Liver (tissue), 3 donors: Measurements from ENCODE around the gene SREBF2.
A peak's percentile ranks its signal among the peaks of the same experiment; 100 is the strongest.

Source experiments
- ATF3 ChIP-seq: IDR thresholded peaks from 2 replicates; pipeline ENCODE4 v1.6.1; 2016; ENCODE audit warnings: antibody characterized with exemption
- FOXA1 ChIP-seq: IDR thresholded peaks from 2 replicates; pipeline ENCODE4 v1.6.1; 2016; ENCODE audit warnings: antibody characterized with exemption
- GABPA ChIP-seq, 2 donors: IDR thresholded peaks in 1 of 2; conservative IDR thresholded peaks in 1 of 2; 2 replicates each; pipeline ENCODE4 v1.6.1; 2016; ENCODE audit warnings: antibody characterized with exemption in 2 of 2, mild to moderate bottlenecking in 1 of 2, moderate library complexity in 1 of 2
- HNF4G ChIP-seq: IDR thresholded peaks from 2 replicates; pipeline ENCODE4 v1.6.1; 2016; ENCODE audit warnings: antibody characterized with exemption
- JUND ChIP-seq, 2 donors: IDR thresholded peaks; 2 replicates each; pipeline ENCODE4 v1.6.1; 2016; ENCODE audit warnings: antibody characterized with exemption in 2 of 2
- RAD21 ChIP-seq, 2 donors: IDR thresholded peaks; 2 replicates each; pipeline ENCODE4 v1.6.1; 2016; ENCODE audit warnings: antibody characterized with exemption in 2 of 2, mild to moderate bottlenecking in 2 of 2
- RXRA ChIP-seq, 2 donors: IDR thresholded peaks; 2 replicates each; pipeline ENCODE4 v1.6.1; 2017 to 2018; ENCODE audit warnings: antibody characterized with exemption in 2 of 2, mild to moderate bottlenecking in 1 of 2
- SP1 ChIP-seq: IDR thresholded peaks from 2 replicates; pipeline ENCODE4 v1.6.1; 2018; ENCODE audit warnings: antibody characterized with exemption, mild to moderate bottlenecking
- TAF1 ChIP-seq: conservative IDR thresholded peaks from 2 replicates; pipeline ENCODE4 v1.6.1; 2016; ENCODE audit warnings: antibody characterized with exemption, mild to moderate bottlenecking
- YY1 ChIP-seq: IDR thresholded peaks from 2 replicates; pipeline ENCODE4 v1.6.1; 2016; ENCODE audit warnings: antibody characterized with exemption, mild to moderate bottlenecking
- ZBTB33 ChIP-seq: IDR thresholded peaks from 2 replicates; pipeline ENCODE4 v1.6.1; 2016; ENCODE audit warnings: antibody characterized with exemption
- TF ChIP-seq, protein P1 (sequence below): fragments of 150-350 bp; IDR thresholded peaks from 2 replicates; pipeline ENCODE4 v1.5.1; 2017; ENCODE audit warnings: improper control_type of control experiment, low read depth, low read length; ENCODE audit not compliant: missing input control
- TF ChIP-seq, protein P2 (sequence below): IDR thresholded peaks from 2 replicates; pipeline ENCODE4 v1.6.1; 2016; ENCODE audit warnings: antibody characterized with exemption, mild to moderate bottlenecking
- TF ChIP-seq, protein P3 (sequence below): IDR thresholded peaks from 2 replicates; pipeline ENCODE4 v1.6.1; 2016; ENCODE audit warnings: antibody characterized with exemption
- donor health status: healthy.
- donor health status: healthy.

DNA sequence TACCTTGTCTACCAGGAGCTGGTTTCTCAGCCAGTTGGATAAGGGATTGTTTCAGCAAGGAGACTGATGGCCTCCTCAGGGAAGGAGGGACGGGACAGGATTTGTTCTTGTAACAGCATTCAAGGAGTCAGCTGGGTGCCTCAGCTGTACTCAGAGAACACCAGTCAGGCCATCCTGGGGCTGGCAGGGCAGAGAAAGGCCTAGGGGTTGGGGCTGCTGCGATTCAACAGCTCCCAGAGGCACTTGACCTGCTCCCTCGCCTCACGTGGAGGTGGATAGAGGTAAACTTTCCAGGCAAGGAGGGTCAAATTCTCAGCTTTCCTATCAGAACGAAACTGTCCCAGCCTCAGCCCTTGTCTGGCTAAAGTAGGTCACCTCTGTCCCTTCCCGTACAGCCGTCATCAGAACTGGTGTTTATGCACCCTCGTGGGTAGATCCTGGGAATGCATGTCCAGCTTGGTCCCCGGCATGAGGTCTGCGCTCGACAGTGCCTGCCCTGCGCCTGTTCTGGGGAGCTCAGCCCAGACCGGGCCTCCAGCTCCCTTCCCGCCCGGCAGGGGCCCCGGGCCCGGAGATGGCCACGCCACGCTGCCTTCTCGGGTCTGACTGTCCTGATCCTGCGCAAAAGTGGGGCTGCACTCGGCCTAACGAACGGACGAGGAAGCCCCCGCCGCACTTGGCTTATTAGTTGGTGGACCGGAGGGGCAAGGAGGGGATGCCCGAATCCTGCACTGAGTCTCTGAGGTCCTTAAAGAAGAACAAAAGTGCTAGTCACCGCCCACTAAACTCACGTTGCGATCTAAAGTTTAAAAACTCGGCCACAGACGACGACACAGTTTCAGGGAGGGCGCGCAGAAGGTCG lies 33.2 kb upstream of the SREBF2 start:
- TF ChIP-seq, protein P1, sequence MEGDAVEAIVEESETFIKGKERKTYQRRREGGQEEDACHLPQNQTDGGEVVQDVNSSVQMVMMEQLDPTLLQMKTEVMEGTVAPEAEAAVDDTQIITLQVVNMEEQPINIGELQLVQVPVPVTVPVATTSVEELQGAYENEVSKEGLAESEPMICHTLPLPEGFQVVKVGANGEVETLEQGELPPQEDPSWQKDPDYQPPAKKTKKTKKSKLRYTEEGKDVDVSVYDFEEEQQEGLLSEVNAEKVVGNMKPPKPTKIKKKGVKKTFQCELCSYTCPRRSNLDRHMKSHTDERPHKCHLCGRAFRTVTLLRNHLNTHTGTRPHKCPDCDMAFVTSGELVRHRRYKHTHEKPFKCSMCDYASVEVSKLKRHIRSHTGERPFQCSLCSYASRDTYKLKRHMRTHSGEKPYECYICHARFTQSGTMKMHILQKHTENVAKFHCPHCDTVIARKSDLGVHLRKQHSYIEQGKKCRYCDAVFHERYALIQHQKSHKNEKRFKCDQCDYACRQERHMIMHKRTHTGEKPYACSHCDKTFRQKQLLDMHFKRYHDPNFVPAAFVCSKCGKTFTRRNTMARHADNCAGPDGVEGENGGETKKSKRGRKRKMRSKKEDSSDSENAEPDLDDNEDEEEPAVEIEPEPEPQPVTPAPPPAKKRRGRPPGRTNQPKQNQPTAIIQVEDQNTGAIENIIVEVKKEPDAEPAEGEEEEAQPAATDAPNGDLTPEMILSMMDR = peak; percentile 4
- TF ChIP-seq GABPA (IDR thresholded peaks at IDR 0.05 in 1 of 2, conservative IDR thresholded peaks at IDR 0.05 in 1 of 2) = no peak
- no peak for TF ChIP-seq ATF3
- TF ChIP-seq, protein P2, sequence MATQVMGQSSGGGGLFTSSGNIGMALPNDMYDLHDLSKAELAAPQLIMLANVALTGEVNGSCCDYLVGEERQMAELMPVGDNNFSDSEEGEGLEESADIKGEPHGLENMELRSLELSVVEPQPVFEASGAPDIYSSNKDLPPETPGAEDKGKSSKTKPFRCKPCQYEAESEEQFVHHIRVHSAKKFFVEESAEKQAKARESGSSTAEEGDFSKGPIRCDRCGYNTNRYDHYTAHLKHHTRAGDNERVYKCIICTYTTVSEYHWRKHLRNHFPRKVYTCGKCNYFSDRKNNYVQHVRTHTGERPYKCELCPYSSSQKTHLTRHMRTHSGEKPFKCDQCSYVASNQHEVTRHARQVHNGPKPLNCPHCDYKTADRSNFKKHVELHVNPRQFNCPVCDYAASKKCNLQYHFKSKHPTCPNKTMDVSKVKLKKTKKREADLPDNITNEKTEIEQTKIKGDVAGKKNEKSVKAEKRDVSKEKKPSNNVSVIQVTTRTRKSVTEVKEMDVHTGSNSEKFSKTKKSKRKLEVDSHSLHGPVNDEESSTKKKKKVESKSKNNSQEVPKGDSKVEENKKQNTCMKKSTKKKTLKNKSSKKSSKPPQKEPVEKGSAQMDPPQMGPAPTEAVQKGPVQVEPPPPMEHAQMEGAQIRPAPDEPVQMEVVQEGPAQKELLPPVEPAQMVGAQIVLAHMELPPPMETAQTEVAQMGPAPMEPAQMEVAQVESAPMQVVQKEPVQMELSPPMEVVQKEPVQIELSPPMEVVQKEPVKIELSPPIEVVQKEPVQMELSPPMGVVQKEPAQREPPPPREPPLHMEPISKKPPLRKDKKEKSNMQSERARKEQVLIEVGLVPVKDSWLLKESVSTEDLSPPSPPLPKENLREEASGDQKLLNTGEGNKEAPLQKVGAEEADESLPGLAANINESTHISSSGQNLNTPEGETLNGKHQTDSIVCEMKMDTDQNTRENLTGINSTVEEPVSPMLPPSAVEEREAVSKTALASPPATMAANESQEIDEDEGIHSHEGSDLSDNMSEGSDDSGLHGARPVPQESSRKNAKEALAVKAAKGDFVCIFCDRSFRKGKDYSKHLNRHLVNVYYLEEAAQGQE = no peak
- TF ChIP-seq, protein P3, sequence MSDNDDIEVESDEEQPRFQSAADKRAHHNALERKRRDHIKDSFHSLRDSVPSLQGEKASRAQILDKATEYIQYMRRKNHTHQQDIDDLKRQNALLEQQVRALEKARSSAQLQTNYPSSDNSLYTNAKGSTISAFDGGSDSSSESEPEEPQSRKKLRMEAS = no peak
- TF ChIP-seq RXRA (IDR thresholded peaks at IDR 0.05) = no peak
- no peak for TF ChIP-seq HNF4G
- TF ChIP-seq SP1 = no peak
- no peak for TF ChIP-seq RAD21 (IDR thresholded peaks at IDR 0.05)
- no peak for TF ChIP-seq FOXA1
- no peak for TF ChIP-seq TAF1
- TF ChIP-seq YY1 = no peak
- TF ChIP-seq ZBTB33 = no peak
- TF ChIP-seq JUND (IDR thresholded peaks at IDR 0.05) = no peak
